Muscle of leg (tissue), 16 donors: ENCODE data around the gene ADAM21. TPM values are rescaled to one million over a fixed set of nuclear protein-coding genes. Genes with fewer than 3 reads are reported as not detected.
"Not testable (repeated sequence)": the region's sequence is repeated elsewhere in the genome, so short reads cannot be mapped to it uniquely, and the experiment has no call there.

ENCODE experiments used
- DNase-seq: peaks from one replicate; pipeline ENCODE4 v3.0.0; 2013
- H3K27ac ChIP-seq: one replicate; pipeline ENCODE4 v1.5.1; 2013; ENCODE audit warnings: mild to moderate bottlenecking, low read length, control low read depth
- H3K27me3 ChIP-seq: one replicate; pipeline ENCODE4 v1.6.1; 2013; ENCODE audit warnings: low read length; ENCODE audit not compliant: control insufficient read depth, insufficient read depth
- H3K36me3 ChIP-seq: one replicate; pipeline ENCODE4 v1.6.1; 2013; ENCODE audit warnings: low read length; ENCODE audit not compliant: control insufficient read depth, insufficient read depth
- H3K4me1 ChIP-seq: one replicate; pipeline ENCODE4 v1.6.1; 2013; ENCODE audit warnings: low read length; ENCODE audit not compliant: control insufficient read depth, insufficient read depth
- H3K4me3 ChIP-seq: one replicate; pipeline ENCODE4 v1.5.1; 2013; ENCODE audit warnings: low read length, control low read depth
- H3K9me3 ChIP-seq: replicated peaks from 2 replicates; pipeline ENCODE4 v1.6.1; 2013; ENCODE audit warnings: low read depth, low read length; ENCODE audit not compliant: control insufficient read depth
- WGBS: methylation state at CpG from one replicate; pipeline ENCODE4 v1.1.5; 2013; ENCODE audit warnings: missing lambda C conversion rate; ENCODE audit not compliant: insufficient coverage; 5-methylcytosine and 5-hydroxymethylcytosine counted together
- long read RNA-seq, 11 donors: transcript quantifications; one replicate each; lab custom pipeline, GENCODE V29; 2026
- polyA plus RNA-seq, 8 donors: library from polyadenylated mRNA; unstranded; fragments of 120-200 nt; gene quantifications; one replicate each; pipeline versions ENCODE4 v1.2.1 to v1.2.3, GENCODE V29; 2013; ENCODE audit warnings: inconsistent platforms in 1 of 8, low replicate concordance in 1 of 8; ENCODE audit not compliant: insufficient read length in 8 of 8, insufficient read depth in 1 of 8
- total RNA-seq: library from RNA; stranded (reverse); fragments of 120-200 nt; gene quantifications from one replicate; pipeline ENCODE4 v1.2.4, GENCODE V29; 2013

The ADAM21 gene
- total RNA-seq = 0.09 TPM
- under 1 TPM; 0.06 to 0.50 (median 0.27) TPM for polyA plus RNA-seq
- long read RNA-seq, donor 1 = 0 reads
- long read RNA-seq, donor 2 = 0 reads
- long read RNA-seq, donor 3 = 0 reads
- long read RNA-seq, donor 4 = 0 reads
- long read RNA-seq, donor 5 = 0 reads
- long read RNA-seq, donor 6 = 0 reads
- long read RNA-seq, donor 7 = 0 reads
- long read RNA-seq, donor 8 = 0 reads
- long read RNA-seq, donor 9 = 0 reads
- long read RNA-seq, donor 10 = 0 reads
- long read RNA-seq, donor 11 = 0 reads

DNA sequence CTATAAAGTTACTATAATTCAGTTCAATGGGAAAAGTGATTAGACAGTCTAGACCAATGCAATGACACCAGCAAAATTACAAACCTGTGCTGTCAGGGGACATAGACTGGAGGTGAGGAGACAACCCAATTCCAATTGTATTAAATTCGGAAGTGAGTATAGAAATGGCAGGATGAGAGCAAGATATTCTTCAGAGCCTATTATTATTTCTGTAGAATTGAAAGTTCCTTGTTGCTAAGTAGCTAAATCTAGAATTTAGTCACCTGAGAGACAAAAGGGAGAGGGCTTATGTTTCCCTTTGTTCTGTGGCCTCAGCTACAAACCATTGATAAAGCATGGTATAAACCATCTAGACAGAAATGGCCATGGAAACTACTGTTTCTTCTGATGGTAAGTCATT lies at the start of gene ADAM21:
ADAM21 (plus strand) TSS at position 301 of the 400 bp plus-strand sequence. CDS start 5,326 bp downstream, outside the sequence.
- no peak within 1 kb of the TSS for H3K4me3 ChIP-seq
- H3K36me3 ChIP-seq = no peaks in the 10 kb centered on the region
- DNase-seq = no peak
- no peak within 1 kb of the TSS for H3K27ac ChIP-seq
- no CpG with 5 or more reads among the region's 1 CpG for WGBS
- no peaks in the 10 kb centered on the region for H3K4me1 ChIP-seq
- no peaks in the 10 kb centered on the region for H3K9me3 ChIP-seq
- H3K27me3 ChIP-seq = no peaks in the 10 kb centered on the region

- DNase-seq = peak; percentile 4
- H3K4me3 ChIP-seq, H3K27ac ChIP-seq, H3K27me3 ChIP-seq, H3K9me3 ChIP-seq, H3K36me3 ChIP-seq, H3K4me1 ChIP-seq: not testable (repeated sequence)
- WGBS = 80% methylated on average over 1 of the region's 4 CpGs
These were observed 48.6 kb upstream of the ADAM21 start for GRCh38 chr14:70403335-70403734.

DNA sequence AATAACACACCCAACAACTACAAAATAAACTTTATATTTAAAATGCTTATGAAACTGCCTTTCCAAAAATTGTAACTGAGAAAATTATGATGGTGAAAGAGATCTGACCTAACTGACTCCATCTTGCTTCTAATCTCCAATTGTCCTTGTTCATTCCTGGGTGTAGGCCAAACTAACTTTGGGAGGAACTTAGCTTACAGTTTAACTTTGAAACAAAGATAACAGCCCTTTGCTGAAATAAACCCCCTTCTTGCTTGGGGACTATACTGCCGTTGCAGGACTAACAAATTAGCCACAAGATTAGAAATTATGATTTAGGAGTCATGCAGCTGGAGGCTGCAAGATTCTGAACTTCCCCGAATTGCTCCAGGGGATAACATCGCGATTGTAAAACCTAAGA lies 45.8 kb upstream of the ADAM21 start:
- not testable (repeated sequence) for H3K4me1 ChIP-seq, H3K27me3 ChIP-seq, H3K36me3 ChIP-seq, H3K9me3 ChIP-seq, DNase-seq, H3K27ac ChIP-seq, H3K4me3 ChIP-seq
- 84% methylated on average over 3 of the region's 4 CpGs for WGBS

DNA sequence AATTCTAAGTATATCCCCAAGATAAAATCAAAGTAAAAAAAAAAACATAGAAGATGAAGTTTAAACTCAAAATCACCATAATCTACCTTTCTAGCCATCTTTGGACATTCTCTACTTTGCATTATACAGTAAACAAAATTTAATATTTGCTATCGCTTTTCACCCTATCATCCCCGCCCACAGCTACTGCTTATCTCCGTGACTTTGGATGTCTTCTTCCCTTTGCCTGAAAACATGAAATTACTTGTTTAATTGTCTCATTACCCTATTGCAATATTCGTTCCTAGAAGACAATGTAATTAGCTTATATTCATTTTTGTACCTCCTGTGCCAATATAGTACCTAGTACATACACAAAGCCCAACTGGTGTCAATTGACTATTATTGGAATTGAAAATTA lies 44.4 kb upstream of the ADAM21 start:
- Histone ChIP-seq H3K9me3 (no peaks in the 10 kb centered on the region), H3K4me3 (no peak overlapping the region), H3K36me3 (no peaks in the 10 kb centered on the region), H3K27me3 (no peaks in the 10 kb centered on the region), H3K4me1 (no peaks in the 10 kb centered on the region), H3K27ac (no peak overlapping the region)
- no peak for DNase-seq
- WGBS = 84% methylated on average over 3 of the region's 4 CpGs

- H3K4me1 ChIP-seq = no peaks in the 10 kb centered on the region
- DNase-seq = no peak
- H3K9me3 ChIP-seq = no peaks in the 10 kb centered on the region
- no peaks in the 10 kb centered on the region for H3K27me3 ChIP-seq
- H3K27ac ChIP-seq = no peak overlapping the region
- H3K4me3 ChIP-seq = peak overlapping the region; percentile 77
- no CpG with 5 or more reads among the region's 2 CpGs for WGBS
- H3K36me3 ChIP-seq = no peaks in the 10 kb centered on the region
These were observed 36.2 kb upstream of the ADAM21 start for GRCh38 chr14:70415788-70416187.

GRCh38 chr14:70416338-70416724 lies 35.6 kb upstream of the ADAM21 start:
- H3K27ac ChIP-seq = peak overlapping the region; percentile 77
- no peaks in the 10 kb centered on the region for H3K36me3 ChIP-seq
- H3K27me3 ChIP-seq = no peaks in the 10 kb centered on the region
- no peaks in the 10 kb centered on the region for H3K9me3 ChIP-seq
- peak; percentile 35 for DNase-seq
- no peaks in the 10 kb centered on the region for H3K4me1 ChIP-seq
- no CpG with 5 or more reads among the region's 9 CpGs for WGBS
- H3K4me3 ChIP-seq = peak overlapping the region; percentile 77

DNA sequence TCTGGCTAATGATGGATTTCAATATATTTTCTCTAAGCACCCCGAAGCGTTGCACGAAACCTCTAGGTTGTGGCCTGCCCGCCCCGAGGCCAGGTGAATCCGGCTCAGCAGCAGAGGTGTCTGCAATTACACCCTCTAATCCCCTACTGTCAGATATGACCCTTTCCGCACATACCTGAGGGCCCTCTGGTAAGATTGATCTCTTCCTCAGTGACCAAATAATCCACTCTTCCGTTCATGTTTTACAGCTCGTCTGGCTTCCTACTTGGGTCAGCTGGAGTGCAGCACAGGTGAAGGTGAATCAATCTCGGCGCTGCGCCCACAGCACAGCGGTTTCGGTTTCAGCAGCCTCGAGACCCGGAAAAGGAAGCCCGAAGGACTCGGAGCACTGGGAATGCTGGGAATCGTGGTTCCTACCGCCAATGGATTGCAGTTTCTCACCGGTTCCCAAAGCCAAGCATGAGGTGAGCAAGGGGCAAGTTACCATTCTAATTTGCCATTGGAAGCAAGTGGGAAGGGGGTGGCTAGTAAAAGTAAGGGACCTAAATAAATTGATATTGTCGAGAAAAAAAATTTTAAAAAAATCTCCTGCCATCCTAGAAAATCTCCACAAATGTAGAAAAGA lies 35.1 kb upstream of the ADAM21 start, which contains the start of gene SYNJ2BP:
SYNJ2BP (minus strand) TSS at position 366 of the 625 bp plus-strand sequence; CDS start at position 239, 127 bp downstream.
- no peaks in the 10 kb centered on the region for H3K27me3 ChIP-seq
- no peaks in the 10 kb centered on the region for H3K4me1 ChIP-seq
- H3K9me3 ChIP-seq = no peaks in the 10 kb centered on the region
- H3K36me3 ChIP-seq = no peaks in the 10 kb centered on the region
- WGBS = 0% methylated on average over 17 of the region's 22 CpGs
- H3K4me3 ChIP-seq = peak within 1 kb of the TSS; percentile 77
- DNase-seq = peak; percentile 85
- peak within 1 kb of the TSS; percentile 77 for H3K27ac ChIP-seq

- not testable (repeated sequence) for H3K36me3 ChIP-seq, DNase-seq, H3K27me3 ChIP-seq, H3K4me3 ChIP-seq, H3K9me3 ChIP-seq, H3K27ac ChIP-seq, H3K4me1 ChIP-seq
- 94% methylated on average over 2 of the region's 4 CpGs for WGBS
These were observed 32.6 kb upstream of the ADAM21 start for GRCh38 chr14:70419270-70419931.

DNA sequence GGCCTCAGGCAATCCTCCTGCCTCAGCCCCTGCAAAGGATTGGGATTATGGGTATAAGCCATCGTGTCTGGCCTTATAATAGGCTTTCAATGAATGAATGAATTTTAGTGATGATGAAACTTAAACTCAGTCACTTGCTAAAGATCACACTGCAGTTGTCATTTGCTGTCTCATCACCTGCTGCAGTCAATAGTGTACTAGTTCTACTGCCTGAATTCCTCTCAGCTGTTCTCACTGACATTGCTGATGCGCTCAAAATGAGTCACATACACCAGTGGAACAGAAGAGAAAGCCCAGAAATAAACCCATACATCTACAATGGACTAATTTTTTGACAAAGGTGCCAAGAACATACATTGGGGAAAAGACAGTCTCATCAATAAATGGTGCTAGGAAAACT lies 29.4 kb upstream of the ADAM21 start:
- Histone ChIP-seq H3K9me3 (peaks cover 3% of the 10 kb centered on the region), H3K4me1 (no peaks in the 10 kb centered on the region), H3K4me3 (no peak overlapping the region), H3K27ac (peak overlapping the region; percentile 52), H3K27me3 (no peaks in the 10 kb centered on the region), H3K36me3 (no peaks in the 10 kb centered on the region)
- WGBS = no CpG with 5 or more reads among the region's 2 CpGs
- DNase-seq = peak; percentile 63

GRCh38 chr14:70425354-70425753 lies 26.6 kb upstream of the ADAM21 start:
- H3K4me3 ChIP-seq = no peak overlapping the region
- H3K4me1 ChIP-seq = no peaks in the 10 kb centered on the region
- DNase-seq = peak; percentile 55

More at GRCh38 chr14:70425354-70425753, 26.6 kb upstream of the ADAM21 start:
- no peak overlapping the region for H3K27ac ChIP-seq
- H3K27me3 ChIP-seq = no peaks in the 10 kb centered on the region
- H3K36me3 ChIP-seq = no peaks in the 10 kb centered on the region
- H3K9me3 ChIP-seq = peaks cover 3% of the 10 kb centered on the region
- no CpG with 5 or more reads among the region's 1 CpG for WGBS
